Type B pancreatic cell (in vitro differentiated cells): Measurements from ENCODE around the gene CPNE7. TPM values are rescaled to one million over a fixed set of nuclear protein-coding genes. Genes with fewer than 3 reads are reported as not detected.

Source experiments
- DNase-seq: peaks from one replicate; pipeline ENCODE4 v3.0.0; 2021; ENCODE audit warnings: mixed read lengths; ENCODE audit not compliant: unreplicated experiment; ENCODE audit errors: extremely low spot score
- H3K27ac Mint-ChIP-seq: 2 replicates; pipeline ENCODE4 v1.8.0; 2021; ENCODE audit warnings: mild to moderate bottlenecking, mixed read lengths
- H3K27me3 Mint-ChIP-seq: 2 replicates; pipeline ENCODE4 v1.8.0; 2021; ENCODE audit warnings: mixed read lengths
- H3K36me3 Mint-ChIP-seq: 2 replicates; pipeline ENCODE4 v1.8.0; 2021; ENCODE audit warnings: mixed read lengths
- H3K4me1 Mint-ChIP-seq: one replicate; pipeline ENCODE4 v1.8.0; 2021; ENCODE audit warnings: mixed read lengths; ENCODE audit not compliant: unreplicated experiment
- H3K4me3 Mint-ChIP-seq: 2 replicates; pipeline ENCODE4 v1.8.0; 2021; ENCODE audit warnings: mild to moderate bottlenecking, mixed read lengths
- H3K9me3 Mint-ChIP-seq: 2 replicates; pipeline ENCODE4 v1.8.0; 2021; ENCODE audit warnings: mixed read lengths
- long read RNA-seq: library from polyadenylated mRNA; unstranded; transcript quantifications from one replicate; pipeline ENCODE4 v2.0.0, GENCODE V29; 2020
- total RNA-seq: library from RNA; stranded (reverse); gene quantifications from 2 replicates; pipeline ENCODE4 v1.2.1, GENCODE V29; 2021; ENCODE audit warnings: low replicate concordance
- TF ChIP-seq, protein P1 (sequence below): fragments of 200-600 bp; sonication (generic); conservative IDR thresholded peaks from 2 replicates; pipeline ENCODE4 v1.5.0; 2021; ENCODE audit warnings: antibody characterized with exemption, mild to moderate bottlenecking

The CPNE7 gene
- 1.6 and 6.5 TPM in 2 replicates for total RNA-seq
- long read RNA-seq = 0 reads

- H3K4me1 Mint-ChIP-seq = peaks cover 14% of the 10 kb centered on the region
- H3K27ac Mint-ChIP-seq = no peak within 1 kb of the TSS
- no peaks in the 10 kb centered on the region for H3K36me3 Mint-ChIP-seq
- TF ChIP-seq, protein P1, sequence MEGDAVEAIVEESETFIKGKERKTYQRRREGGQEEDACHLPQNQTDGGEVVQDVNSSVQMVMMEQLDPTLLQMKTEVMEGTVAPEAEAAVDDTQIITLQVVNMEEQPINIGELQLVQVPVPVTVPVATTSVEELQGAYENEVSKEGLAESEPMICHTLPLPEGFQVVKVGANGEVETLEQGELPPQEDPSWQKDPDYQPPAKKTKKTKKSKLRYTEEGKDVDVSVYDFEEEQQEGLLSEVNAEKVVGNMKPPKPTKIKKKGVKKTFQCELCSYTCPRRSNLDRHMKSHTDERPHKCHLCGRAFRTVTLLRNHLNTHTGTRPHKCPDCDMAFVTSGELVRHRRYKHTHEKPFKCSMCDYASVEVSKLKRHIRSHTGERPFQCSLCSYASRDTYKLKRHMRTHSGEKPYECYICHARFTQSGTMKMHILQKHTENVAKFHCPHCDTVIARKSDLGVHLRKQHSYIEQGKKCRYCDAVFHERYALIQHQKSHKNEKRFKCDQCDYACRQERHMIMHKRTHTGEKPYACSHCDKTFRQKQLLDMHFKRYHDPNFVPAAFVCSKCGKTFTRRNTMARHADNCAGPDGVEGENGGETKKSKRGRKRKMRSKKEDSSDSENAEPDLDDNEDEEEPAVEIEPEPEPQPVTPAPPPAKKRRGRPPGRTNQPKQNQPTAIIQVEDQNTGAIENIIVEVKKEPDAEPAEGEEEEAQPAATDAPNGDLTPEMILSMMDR = no peak
- H3K27me3 Mint-ChIP-seq = peaks cover 38% of the 10 kb centered on the region
- no peaks in the 10 kb centered on the region for H3K9me3 Mint-ChIP-seq
- no peak within 1 kb of the TSS for H3K4me3 Mint-ChIP-seq
- no peak for DNase-seq
These were observed at the start of gene CPNE7 for GRCh38 chr16:89575247-89576152. CPNE7 (plus strand) TSS chr16:89575758; CDS start chr16:89575898, 140 bp downstream.

- H3K36me3 Mint-ChIP-seq = peaks cover 10% of the 10 kb centered on the region
- no peaks in the 10 kb centered on the region for H3K9me3 Mint-ChIP-seq
- no peaks in the 10 kb centered on the region for H3K27me3 Mint-ChIP-seq
- no peak overlapping the region for H3K27ac Mint-ChIP-seq
- TF ChIP-seq, protein P1 = no peak
- H3K4me3 Mint-ChIP-seq = no peak overlapping the region
- no peak for DNase-seq
- H3K4me1 Mint-ChIP-seq = no peaks in the 10 kb centered on the region
These were observed 46.5 kb upstream of the CPNE7 start for GRCh38 chr16:89529097-89529496.

GRCh38 chr16:89530401-89531381, 44.9 kb upstream of the CPNE7 start:
- Mint-ChIP-seq H3K4me1 (no peaks in the 10 kb centered on the region), H3K36me3 (peaks cover 17% of the 10 kb centered on the region), H3K9me3 (no peaks in the 10 kb centered on the region), H3K27ac (no peak overlapping the region), H3K27me3 (no peaks in the 10 kb centered on the region), H3K4me3 (no peak overlapping the region)
- TF ChIP-seq, protein P1 = no peak
- DNase-seq = no peak

GRCh38 chr16:89531821-89532526, 43.6 kb upstream of the CPNE7 start:
- peaks cover 14% of the 10 kb centered on the region for H3K36me3 Mint-ChIP-seq
- TF ChIP-seq, protein P1 = no peak
- DNase-seq = no peak
- H3K27me3 Mint-ChIP-seq = no peaks in the 10 kb centered on the region
- no peaks in the 10 kb centered on the region for H3K4me1 Mint-ChIP-seq
- H3K4me3 Mint-ChIP-seq = no peak overlapping the region
- no peaks in the 10 kb centered on the region for H3K9me3 Mint-ChIP-seq
- H3K27ac Mint-ChIP-seq = no peak overlapping the region

DNA sequence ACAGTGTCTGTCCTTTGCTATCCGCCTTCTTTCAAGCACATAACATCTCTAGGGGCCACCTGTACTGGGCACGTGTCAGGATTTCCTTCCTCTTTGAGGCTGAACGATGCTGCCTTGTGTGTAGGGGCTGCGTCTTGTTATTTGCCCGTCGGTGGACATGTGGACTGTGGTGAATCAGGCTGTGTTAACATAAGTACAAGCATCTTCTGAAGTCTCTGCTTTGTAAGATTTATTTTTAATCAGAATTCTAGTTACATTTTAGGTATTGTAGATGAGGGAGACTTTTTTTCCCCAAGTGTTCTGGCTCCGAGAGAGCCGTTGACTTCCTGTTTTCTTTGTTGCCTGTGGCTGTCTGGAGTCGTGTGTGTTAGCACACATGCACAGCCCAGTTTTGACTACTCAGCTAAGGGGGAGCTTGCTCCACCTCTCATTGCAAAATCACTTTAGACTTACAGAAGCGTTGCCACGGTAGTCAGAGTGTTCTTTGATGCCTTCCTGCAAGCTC, 41.3 kb upstream of the CPNE7 start:
- H3K4me1 Mint-ChIP-seq = no peaks in the 10 kb centered on the region
- no peaks in the 10 kb centered on the region for H3K27me3 Mint-ChIP-seq
- DNase-seq = no peak
- no peak overlapping the region for H3K4me3 Mint-ChIP-seq
- peaks cover 14% of the 10 kb centered on the region for H3K36me3 Mint-ChIP-seq
- no peak overlapping the region for H3K27ac Mint-ChIP-seq
- TF ChIP-seq, protein P1 = no peak
- no peaks in the 10 kb centered on the region for H3K9me3 Mint-ChIP-seq
